HepG2 (cell line): ENCODE data around the gene CMIP. TPM values are rescaled to one million over a fixed set of nuclear protein-coding genes. Genes with fewer than 3 reads are reported as not detected.

Experiments used
- FOXP4 ChIP-seq: sonication (generic); formaldehyde crosslinking; IDR thresholded peaks from 2 replicates; pipeline ENCODE4 v1.4.0; 2020; ENCODE audit warnings: missing genetic modification reagents
- HHEX ChIP-seq: IDR thresholded peaks from 2 replicates; pipeline ENCODE4 v1.6.1; 2016; ENCODE audit warnings: control low read depth
- HNF4A ChIP-seq: sonication (generic); formaldehyde crosslinking; IDR thresholded peaks from 2 replicates; pipeline ENCODE4 v1.4.0; 2020; ENCODE audit warnings: missing genetic modification reagents
- IKZF4 ChIP-seq: sonication (generic); formaldehyde crosslinking; IDR thresholded peaks from 2 replicates; pipeline ENCODE4 v1.5.1; 2020; ENCODE audit warnings: borderline replicate concordance, mild to moderate bottlenecking, low read depth, missing genetic modification reagents; ENCODE audit errors: not compliant biosample characterization
- KAT2B ChIP-seq: fragments of 150-350 bp; IDR thresholded peaks from 2 replicates; pipeline ENCODE4 v1.6.1; 2014; ENCODE audit warnings: low read depth, low read length, borderline replicate concordance
- LRRFIP1 ChIP-seq: sonication (generic); formaldehyde crosslinking; conservative IDR thresholded peaks from 2 replicates; pipeline ENCODE4 v1.4.0; 2020; ENCODE audit warnings: missing genetic modification reagents
- RFX5 ChIP-seq: IDR thresholded peaks from 2 replicates; pipeline ENCODE4 v1.6.1; 2011; ENCODE audit warnings: low read depth, low read length, improper control_type of control experiment
- ZFAT ChIP-seq: sonication (generic); formaldehyde crosslinking; conservative IDR thresholded peaks from 2 replicates; pipeline ENCODE4 v1.8.1; 2023; ENCODE audit warnings: missing genetic modification reagents, inconsistent platforms
- ZNF281 ChIP-seq: sonication (generic); formaldehyde crosslinking; IDR thresholded peaks from 2 replicates; pipeline ENCODE4 v1.4.0; 2020; ENCODE audit warnings: missing genetic modification reagents, borderline replicate concordance
- ZNF569 ChIP-seq: sonication (generic); formaldehyde crosslinking; IDR thresholded peaks from 2 replicates; pipeline ENCODE4 v1.5.0; 2020; ENCODE audit warnings: mild to moderate bottlenecking, missing genetic modification reagents, moderate library complexity, borderline replicate concordance
- ZNF574 ChIP-seq: sonication (generic); formaldehyde crosslinking; IDR thresholded peaks from 2 replicates; pipeline ENCODE4 v1.4.0; 2020; ENCODE audit warnings: missing genetic modification reagents
- ZNF691 ChIP-seq: sonication (generic); formaldehyde crosslinking; IDR thresholded peaks from 2 replicates; pipeline ENCODE4 v1.4.0; 2020; ENCODE audit warnings: missing genetic modification reagents, low read depth, mild to moderate bottlenecking, borderline replicate concordance
- ZNF788 ChIP-seq: sonication (generic); formaldehyde crosslinking; IDR thresholded peaks from 2 replicates; pipeline ENCODE4 v1.5.0; 2020; ENCODE audit warnings: mild to moderate bottlenecking, missing genetic modification reagents, borderline replicate concordance
- polyA plus RNA-seq, 8 experiments: library from polyadenylated mRNA; depleted of rRNA in 3 of 8; stranded (reverse) in 7 of 8; unstranded in 1 of 8; fragments of >200 nt; fragmentation: Illumina TruSeq in 4 of 8; extraction: Trizol in 4 of 8; gene quantifications; 2 replicates each; pipeline versions ENCODE4 v1.2.1 to v1.2.3, GENCODE V29; 2011 to 2016; ENCODE audit warnings: low read depth in 4 of 8, missing spikeins in 1 of 8, mixed read lengths in 1 of 8; ENCODE audit not compliant: insufficient read depth in 1 of 8
- total RNA-seq, 5 experiments: library from RNA; depleted of rRNA; stranded (reverse); fragments of >200 nt; fragmentation: Illumina TruSeq; extraction: Trizol; gene quantifications; 2 replicates each; pipeline ENCODE4 v1.2.3, GENCODE V29; 2016; ENCODE audit warnings: low read depth in 1 of 5

The CMIP gene
- total and polyA plus RNA-seq, 2 of the 13 experiments (the other 11 are each of a cell fraction or from before 2014, with no cell fraction given), result 10.9 to 18.1 TPM

- no peak for TF ChIP-seq ZNF788 (CRISPR knock-in tag)
- peak; percentile 23; the same call in 1 of the 2 replicates for TF ChIP-seq ZNF691 (CRISPR knock-in tag)
- TF ChIP-seq ZNF281 (CRISPR knock-in tag), result peak; percentile 59; the same call in 1 of the 2 replicates
- TF ChIP-seq LRRFIP1 (CRISPR knock-in tag), result no peak
- TF ChIP-seq HNF4A (CRISPR knock-in tag), result peak; percentile 38; the same call in 1 of the 2 replicates
- TF ChIP-seq ZNF574 (CRISPR knock-in tag), result no peak
- TF ChIP-seq ZFAT (CRISPR knock-in tag), result no peak
- no peak for TF ChIP-seq KAT2B
- TF ChIP-seq ZNF569 (CRISPR knock-in tag), result no peak
- no peak for TF ChIP-seq IKZF4 (CRISPR knock-in tag)
- no peak for TF ChIP-seq FOXP4 (CRISPR knock-in tag)
- no peak for TF ChIP-seq HHEX
- TF ChIP-seq RFX5, result no peak
Measured at GRCh38 chr16:81567987-81568748, 123.6 kb downstream of the CMIP start (continued).
